ENCODE measurements around the gene XKR8.

Gene XKR8

DNA sequence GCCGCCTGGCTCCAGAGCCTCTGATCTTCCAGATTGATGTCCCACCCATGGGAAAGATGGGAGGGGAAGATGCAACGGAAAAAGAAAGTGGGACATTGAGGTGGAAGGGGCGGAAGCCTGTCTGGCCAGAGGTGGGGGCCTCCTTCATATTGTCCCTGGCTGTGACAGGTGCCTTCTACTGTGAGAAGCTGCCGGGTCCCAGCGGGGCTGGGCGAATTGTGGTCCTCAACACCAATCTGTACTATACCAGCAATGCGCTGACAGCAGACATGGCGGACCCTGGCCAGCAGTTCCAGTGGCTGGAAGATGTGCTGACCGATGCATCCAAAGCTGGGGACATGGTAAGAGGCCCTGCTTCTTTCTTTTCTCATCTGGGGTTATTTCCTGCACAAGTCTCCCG is 5.6 kb upstream of the XKR8 start:
- no peak for DNase-seq (ENCODE audit: extremely low read depth in 1 of 2, low read depth in 1 of 2)

DNA sequence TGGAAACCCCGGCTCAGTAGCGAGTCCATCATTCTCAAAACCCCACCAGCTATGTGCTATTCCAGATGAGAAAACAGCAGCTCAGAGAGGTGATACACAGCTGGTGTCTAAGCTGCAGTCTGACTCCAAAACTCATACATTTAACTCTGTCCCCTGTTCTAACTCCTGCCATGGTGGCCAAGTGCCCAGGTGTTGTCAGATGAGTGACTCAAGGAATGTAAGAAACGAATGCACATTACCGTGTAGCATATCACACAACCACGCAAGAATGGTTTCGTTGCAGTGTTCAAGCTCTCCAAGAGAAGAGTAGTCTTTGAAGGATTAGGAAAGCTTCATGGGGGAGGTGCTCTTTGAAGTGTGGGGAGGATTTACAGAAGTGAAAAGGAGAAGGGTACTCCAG is 4.7 kb upstream of the XKR8 start:
- DNase-seq (ENCODE audit: extremely low read depth in 1 of 2, low read depth in 1 of 2) = no peak

DNA sequence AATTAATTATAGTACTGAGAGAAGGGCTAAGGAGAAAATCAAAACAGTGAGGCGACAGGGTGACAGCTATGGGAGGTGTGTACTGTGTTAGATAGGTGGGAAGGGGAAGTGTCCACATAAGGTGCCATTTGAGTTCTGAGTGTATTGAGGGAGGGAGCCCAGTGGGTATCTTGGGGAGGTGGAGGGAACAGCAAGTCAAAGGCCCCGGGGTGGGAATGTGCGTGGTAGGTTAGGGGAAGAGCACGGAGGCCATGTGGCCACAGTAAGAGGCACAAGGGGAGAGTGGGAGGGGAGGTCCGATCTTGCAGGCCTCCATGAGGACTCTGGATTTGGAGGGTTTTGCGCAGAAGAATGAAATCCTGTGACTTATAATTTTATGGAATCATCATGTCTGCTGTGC is 3.0 kb upstream of the XKR8 start:
- DNase-seq (ENCODE audit: extremely low read depth in 1 of 2, low read depth in 1 of 2) = no peak

DNA sequence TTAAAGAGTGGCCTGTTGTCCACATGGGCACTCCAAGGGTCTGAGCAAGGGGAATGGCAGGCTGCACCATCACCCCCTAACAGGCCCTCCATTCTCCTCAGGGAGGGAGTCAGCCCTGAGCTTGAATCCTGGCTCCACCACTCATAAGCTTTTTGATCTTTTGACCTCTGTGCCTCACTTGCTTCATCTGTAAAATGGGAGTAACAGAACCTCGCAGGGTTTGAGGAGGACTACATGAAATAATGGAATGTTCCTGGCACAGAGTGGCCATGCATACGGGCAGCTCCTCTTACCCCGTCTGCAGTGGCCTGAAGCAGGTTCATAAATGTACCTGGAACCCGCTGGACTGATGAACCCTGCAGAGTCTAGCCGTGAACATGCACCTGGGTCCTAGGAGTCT is 2.1 kb upstream of the XKR8 start:
- DNase-seq (ENCODE audit: extremely low read depth in 1 of 2, low read depth in 1 of 2) = no peak

DNA sequence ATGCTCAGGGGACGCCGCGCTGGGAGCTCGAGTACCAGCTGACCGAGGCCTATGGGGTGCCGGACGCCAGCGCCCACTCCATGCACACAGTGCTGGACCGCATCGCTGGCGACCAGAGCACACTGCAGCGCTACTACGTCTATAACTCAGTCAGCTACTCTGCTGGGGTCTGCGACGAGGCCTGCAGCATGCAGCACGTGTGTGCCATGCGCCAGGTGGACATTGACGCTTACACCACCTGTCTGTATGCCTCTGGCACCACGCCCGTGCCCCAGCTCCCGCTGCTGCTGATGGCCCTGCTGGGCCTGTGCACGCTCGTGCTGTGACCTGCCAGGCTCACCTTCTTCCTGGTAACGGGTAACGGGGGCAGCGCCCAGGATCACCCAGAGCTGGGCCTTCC is 1.3 kb upstream of the XKR8 start:
- no peak for DNase-seq (ENCODE audit: extremely low read depth in 1 of 2, low read depth in 1 of 2)

DNA sequence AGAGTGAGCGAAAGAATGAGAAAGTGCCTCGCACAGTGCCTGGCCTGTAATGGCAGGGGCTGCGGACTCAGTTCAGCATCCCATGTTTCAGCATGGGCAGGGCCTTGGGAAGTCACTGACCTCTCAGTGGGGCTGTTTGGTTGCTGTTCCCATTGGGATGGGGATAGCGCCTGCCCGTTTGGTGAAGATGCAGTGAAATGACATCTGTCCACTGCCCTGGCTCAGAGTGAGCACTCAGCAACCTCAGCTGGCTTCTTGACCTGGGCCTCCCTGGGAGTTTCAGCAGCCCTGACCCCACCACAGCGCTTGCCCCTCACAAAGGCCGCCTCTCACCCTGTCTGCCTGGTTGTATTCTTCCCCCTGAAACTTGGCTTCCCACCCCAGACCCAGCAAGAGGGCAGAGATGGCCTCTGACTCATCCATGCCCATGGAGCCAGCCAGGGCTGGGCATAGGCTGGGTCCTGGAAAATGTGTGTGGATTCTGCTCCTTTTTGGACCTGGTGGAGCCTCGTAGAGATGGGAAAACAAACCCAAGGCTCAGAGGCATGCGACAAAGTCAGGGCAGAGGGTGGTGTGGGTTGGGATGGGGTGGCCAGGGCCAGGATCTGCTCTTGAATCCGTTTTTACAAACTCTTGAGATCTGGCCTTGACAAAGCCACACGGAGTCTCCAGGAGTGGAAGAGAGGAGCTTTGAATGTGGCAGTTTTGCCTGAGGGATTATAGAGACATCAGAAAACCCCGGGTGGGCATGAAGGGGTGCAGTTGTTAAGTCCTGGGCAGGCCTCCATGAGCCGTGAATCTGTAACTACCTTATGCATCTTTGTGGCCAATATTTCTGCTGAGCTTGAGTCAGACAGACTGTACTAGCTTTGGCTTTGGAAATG is 1.2 kb downstream of the XKR8 start:
- DNase-seq (ENCODE audit: extremely low read depth in 1 of 2, low read depth in 1 of 2) = no peak

DNA sequence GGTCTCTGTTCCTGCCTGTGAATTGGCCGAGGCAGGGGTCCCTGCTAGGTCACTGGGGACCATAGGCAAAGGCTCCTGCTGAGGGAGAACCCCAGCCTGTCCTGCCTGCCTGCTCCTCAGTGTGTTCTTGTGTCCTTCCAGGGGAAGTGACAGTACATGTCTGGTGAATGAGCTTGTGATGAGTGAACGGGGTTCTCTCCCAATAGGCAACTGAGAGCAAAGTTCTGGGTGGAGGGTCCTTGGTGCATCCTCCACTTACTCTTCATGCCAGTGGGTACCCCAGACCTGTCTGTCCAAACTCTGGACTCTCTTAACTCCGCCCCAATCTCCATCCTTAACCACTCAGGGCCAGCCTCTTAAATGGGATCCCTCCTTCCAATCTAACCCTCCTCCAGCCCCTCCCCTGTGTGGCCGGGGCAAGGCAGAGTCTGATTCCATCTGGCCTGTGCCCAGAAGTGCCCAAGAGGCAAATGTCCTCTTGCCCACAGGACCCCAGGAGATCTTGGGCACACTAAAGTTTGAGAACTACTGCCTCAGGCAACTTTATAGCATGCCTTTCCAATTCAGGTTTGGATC is 2.0 kb downstream of the XKR8 start:
- DNase-seq (ENCODE audit: extremely low read depth in 1 of 2, low read depth in 1 of 2) = no peak

DNA sequence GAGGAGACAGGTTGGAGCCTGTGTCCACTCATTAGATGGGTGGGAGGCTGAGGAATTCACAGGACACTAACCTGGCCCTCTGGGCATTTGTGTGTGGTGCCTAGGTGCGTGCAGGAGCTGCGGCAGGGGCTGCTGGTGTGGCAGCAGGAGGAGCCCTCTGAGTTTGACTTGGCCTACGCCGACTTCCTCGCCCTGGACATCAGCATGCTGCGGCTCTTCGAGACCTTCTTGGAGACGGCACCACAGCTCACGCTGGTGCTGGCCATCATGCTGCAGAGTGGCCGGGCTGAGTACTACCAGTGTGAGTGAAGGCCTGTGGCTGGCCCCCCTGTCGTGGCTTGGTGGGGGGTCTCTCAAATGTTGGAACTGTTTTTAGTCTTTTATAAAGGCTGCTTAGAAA is 3.6 kb downstream of the XKR8 start:
- no peak for DNase-seq (ENCODE audit: extremely low read depth in 1 of 2, low read depth in 1 of 2)

DNA sequence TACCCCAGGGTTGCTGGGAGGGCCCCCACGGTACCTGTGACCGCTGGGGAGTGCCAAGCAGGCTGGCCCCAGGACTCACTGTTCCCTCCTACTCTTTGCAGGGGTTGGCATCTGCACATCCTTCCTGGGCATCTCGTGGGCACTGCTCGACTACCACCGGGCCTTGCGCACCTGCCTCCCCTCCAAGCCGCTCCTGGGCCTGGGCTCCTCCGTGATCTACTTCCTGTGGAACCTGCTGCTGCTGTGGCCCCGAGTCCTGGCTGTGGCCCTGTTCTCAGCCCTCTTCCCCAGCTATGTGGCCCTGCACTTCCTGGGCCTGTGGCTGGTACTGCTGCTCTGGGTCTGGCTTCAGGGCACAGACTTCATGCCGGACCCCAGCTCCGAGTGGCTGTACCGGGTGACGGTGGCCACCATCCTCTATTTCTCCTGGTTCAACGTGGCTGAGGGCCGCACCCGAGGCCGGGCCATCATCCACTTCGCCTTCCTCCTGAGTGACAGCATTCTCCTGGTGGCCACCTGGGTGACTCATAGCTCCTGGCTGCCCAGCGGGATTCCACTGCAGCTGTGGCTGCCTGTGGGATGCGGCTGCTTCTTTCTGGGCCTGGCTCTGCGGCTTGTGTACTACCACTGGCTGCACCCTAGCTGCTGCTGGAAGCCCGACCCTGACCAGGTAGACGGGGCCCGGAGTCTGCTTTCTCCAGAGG is 6.8 kb downstream of the XKR8 start:
- DNase-seq (ENCODE audit: extremely low read depth in 1 of 2, low read depth in 1 of 2) = no peak

DNA sequence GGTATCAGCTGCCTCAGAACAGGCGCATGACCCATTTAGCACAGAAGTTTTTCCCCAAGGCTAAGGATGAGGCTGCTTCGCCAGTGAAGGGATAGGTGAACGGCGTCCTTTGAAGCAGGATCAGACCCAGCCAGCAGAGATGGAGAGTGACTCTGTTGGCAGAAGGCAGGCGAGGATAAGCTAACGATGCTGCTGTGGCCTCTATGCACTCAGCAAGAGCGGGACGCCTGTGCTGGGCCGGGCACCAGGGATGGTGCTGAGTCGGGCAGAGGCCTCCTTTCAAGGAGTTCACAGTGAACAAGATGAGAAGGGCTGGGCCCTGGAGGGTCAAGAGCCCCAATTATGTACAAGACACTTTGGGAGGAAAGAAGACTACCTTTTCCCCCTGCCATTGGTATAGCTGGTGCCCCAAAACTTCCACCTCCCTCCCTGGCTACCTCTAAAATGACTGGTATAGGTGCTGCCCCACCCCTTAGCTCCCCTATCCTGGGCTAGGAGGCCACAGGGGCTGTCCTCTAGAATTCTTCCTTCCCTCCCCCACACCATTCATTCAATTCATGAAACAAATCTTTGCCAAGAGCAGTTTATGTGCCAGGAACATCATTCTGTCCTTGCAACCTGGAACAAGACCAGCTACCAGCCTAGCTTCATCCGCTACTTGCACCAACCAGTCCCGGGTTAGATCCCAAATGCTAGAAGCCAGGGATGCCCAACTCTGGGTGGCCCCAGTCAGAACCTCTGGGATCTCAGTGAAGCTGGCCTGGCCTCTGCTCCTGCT is 7.5 kb downstream of the XKR8 start:
- no peak for DNase-seq (ENCODE audit: extremely low read depth in 1 of 2, low read depth in 1 of 2)

DNA sequence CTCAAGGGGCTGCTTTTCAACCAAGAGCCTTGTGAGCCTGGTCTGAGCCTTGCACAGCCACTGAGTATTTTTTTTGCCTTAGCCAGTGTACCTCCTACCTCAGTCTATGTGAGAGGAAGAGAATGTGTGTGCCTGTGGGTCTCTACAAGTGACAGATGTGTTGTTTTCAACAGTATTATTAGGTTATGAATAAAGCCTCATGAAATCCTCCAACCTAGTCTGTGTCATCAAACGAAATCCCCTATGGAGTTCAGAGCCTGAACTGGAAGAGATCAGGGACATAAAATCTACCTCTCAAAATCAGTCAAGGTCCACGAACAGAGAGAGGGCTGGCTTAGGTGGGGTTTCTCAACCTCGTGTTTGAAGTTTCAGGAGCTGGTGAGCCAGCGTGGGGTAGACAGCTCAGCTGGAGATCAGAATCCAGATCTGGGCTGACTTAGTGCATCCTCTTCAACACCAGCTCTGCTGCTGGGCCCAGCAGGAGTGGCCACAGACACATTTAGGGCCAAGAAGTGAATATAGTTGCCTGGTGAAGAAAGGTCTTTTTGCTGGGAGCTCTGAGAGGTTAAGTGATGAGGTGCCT is 8.2 kb downstream of the XKR8 start:
- no peak for DNase-seq (ENCODE audit: extremely low read depth in 1 of 2, low read depth in 1 of 2)

DNA sequence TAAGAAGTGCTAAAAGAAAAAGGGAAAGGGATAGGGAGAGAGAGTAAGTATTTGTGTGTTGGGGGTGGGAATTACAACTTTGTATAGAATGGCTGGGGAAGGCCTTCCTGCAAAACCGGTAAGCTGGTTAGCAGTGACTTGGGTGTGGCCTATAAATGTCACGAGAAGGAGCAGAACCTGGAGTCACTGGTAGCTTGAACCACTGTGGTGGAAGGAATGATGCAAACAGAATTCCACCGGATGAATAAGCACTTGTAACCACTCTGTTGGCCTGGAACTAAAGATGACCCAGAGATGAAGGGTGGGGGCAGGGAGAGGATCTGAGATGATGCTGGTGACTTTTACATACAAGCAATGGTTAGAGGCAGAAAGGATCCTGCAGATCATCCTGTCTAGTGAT is 8.9 kb downstream of the XKR8 start:
- no peak for DNase-seq (ENCODE audit: extremely low read depth in 1 of 2, low read depth in 1 of 2)

DNA sequence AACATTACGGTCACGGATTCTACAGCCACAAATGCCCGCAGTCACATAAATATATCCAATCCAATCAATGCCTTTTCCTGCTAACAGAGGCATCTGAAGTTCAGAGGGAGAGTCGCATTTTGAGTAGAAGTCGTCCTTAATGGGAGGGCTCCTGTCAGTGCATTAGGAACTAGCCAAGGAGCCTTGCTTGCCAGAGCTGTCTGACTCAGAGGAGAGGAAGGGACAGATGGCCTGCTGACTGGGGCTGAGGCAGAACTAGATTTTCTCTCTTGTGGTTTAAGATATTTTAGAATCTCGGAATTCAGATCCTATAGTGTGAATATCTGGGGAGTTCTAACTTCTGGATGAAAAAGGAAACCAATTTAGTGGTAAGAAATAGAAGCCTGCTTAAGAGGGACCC is 10.6 kb downstream of the XKR8 start:
- DNase-seq (ENCODE audit: extremely low read depth in 1 of 2, low read depth in 1 of 2) = no peak

DNA sequence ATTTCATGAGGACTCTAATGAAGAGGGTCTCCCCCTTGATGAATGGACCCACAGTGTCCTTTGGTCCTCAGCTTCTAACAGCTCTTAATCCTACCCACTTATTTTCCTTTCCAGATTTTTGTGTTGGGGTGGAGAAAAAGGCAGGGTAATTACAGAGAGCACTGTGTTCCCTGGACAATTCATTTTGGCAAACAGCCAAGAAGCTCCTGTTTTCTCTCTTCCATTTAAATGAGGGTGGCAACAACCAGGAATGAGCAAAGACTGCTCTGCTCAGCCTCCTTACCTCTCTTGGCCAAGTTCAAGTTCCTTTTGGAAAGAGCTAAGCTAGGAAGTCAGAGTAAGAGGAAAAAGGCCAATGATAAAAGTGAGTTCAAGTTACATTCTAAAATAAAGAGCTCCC is 11.9 kb downstream of the XKR8 start:
- no peak for DNase-seq (ENCODE audit: extremely low read depth in 1 of 2, low read depth in 1 of 2)

DNA sequence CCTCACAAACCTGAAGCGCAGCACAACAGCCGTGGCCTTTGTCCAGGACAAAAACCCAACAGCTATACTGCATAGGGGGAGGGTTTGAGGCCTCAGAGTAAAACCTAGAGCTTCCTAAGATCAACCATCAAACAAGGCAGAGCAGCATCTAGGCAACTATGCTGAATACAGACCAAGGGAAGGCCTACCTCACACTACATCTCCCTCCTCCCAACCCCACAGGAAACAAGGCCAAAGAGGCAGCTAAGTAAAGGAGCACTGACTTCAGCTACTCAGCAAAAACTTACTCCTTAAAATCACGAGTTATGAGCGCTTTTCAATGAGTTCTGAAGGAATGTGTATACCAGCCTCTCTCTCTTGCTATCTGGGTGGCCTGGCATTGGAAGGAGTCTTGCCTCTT is 12.4 kb downstream of the XKR8 start:
- no peak for DNase-seq (ENCODE audit: extremely low read depth in 1 of 2, low read depth in 1 of 2)

DNA sequence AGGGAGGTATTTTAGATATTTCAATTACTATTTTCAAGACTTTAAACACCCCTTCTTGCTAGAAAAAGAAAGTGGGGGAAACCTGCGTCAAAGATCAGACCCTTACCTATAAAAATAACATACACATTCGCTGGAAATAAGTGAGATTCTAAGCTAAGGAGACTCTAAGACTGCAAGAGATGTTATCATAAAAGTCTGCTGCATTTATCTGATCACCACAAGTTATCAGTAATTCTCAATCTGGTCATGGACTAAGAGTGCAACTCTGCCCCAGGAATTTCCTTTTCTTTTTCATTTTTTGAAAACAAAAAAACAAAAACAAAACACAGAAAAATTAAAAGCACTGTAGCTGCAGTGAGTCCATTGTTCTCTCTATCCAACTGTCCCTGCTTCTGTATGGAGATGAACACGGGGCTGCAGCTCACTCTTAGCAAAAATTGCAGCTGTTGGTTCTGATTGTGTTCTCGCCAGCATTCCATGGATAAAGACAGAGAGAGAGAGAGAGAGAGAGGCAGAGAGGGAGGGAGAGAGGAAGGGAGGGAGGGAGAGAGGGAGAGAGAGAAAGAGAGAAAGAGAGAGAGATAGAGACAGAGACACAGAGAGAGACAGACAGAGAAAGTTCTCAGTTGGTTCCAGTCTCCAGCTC is 14.1 kb downstream of the XKR8 start:
- DNase-seq (ENCODE audit: extremely low read depth in 1 of 2, low read depth in 1 of 2) = no peak

DNA sequence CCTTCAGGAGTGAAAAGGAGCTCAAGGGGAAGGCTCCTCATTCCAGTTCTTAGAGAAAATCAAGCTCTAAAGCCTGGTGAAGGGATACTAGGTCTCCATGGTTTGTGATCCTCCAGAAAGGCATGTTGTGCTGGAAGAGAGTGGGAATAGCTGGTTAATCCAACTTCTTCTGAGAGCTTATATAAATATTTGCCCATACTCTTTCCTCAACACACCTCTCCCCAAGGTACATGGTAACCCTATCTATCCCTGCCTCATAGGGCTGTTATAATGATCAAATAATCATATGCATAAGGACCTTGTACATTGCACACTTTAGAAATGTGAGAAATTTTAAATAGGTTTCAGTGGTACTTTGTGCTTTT is 14.6 kb downstream of the XKR8 start:
- no peak for DNase-seq (ENCODE audit: extremely low read depth in 1 of 2, low read depth in 1 of 2)

DNA sequence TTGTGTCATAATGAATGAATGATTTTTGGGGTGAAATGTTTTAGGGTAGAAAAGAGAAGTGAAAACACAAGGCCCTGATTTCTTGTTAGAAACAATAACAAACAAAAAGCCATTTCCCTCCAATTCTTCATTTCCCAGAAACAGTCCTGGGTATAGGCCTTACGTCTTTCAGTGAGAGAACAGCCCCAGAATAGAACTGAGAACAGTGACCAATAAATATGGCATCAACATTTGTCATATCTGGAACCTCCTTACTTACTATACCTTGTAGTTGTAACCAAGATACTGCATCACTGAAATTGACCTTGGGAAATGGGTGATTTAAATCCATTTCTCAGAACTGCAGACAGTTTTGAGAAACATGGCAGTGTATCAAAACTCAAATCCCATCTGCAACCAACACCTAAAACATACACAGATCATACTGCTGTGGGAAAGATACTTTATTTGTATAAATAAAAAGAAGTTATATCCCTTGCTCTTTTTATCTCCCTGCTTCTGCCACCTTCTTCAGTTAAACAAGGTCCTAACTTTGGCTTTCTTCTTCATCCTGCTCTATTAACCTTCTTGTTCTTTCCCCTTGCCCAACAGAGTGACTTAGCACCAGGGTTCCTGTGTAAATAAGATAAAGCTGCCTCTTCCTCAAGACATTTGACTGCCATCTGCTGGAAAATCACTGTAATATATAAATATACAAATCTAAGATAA is 19.5 kb downstream of the XKR8 start:
- no peak for DNase-seq (ENCODE audit: extremely low read depth in 1 of 2, low read depth in 1 of 2)

DNA sequence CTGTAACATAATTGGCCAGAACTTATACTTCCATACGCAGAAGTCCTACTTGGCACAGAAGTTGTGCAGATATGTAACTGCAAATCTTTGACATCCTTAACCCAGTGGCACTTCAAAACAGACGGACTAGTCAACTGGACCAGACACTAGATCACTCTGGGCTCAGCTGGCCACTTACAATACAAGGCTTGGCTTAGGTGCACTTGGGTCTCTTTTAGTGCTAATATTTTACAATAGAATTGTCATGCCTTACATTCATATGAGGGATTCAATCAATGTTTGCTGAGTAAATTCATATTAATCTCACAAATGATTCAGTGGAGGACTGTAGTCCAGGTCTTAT is 20.1 kb downstream of the XKR8 start:
- no peak for DNase-seq (ENCODE audit: extremely low read depth in 1 of 2, low read depth in 1 of 2)

DNA sequence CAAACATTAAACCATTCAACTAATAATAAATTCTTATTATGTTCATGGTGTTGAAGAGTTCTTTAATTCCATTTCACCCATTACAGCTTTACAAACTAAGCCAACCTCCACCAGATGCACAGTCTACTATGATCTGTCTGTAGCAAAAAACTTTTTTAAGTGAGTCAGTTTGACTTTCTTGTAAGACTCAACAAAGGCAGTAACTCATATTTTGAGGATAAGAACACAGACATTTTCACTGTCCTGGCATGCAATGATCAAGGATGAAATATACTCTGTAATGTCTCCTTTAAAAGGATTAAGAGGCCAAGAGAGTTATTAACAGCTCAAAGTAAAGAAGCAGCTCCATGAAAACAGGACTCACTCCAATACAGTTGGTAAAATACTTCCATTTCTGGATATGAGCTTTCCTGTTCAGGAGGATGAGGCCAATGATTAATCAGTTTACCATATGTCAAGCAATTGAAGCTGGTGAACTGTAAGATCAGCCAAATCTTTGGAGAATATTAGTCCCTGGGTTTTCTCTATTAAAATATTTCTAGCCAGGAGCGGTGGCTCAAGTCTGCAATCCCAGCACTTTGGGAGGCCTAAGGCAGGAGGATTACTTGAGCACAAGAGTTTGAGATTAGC is 20.6 kb downstream of the XKR8 start:
- DNase-seq (ENCODE audit: extremely low read depth in 1 of 2, low read depth in 1 of 2) = no peak
